HepG2 (cell line): Measurements from ENCODE around the gene MRPL34. TPM values are rescaled to one million over a fixed set of nuclear protein-coding genes. Genes with fewer than 3 reads are reported as not detected.
A peak's percentile ranks its signal among the peaks of the same experiment; 100 is the strongest.

Experiments used
- ATAC-seq: fragments of 200-7000 bp; cut with Tn5 transposase; 3 replicates; pipeline ENCODE4 v1.9.1; 2020; ENCODE audit warnings: mild to moderate bottlenecking, moderate library complexity
- BruUV-seq: library from RNA; stranded (reverse); fragments of 400-500 nt; replicated peaks from 2 replicates; lab custom pipeline; 2021; lab: Mats Ljungman, UMichigan
- CTCF ChIA-PET: fragments of 300-600 bp; formaldehyde crosslinking; extraction: SDS; loops from one replicate; lab custom pipeline; 2021; ENCODE audit warnings: low total read pairs, inconsistent platforms, low intra/inter-chr PET ratio; lab: Yijun Ruan, JAX
- POLR2A ChIA-PET: fragments of 350-600 bp; sonication (Branson Sonifier 250); formaldehyde crosslinking; loops from one replicate; lab custom pipeline; 2020; ENCODE audit warnings: antibody characterized with exemption, inconsistent platforms; lab: Yijun Ruan, JAX
- DNase-seq: peaks from one replicate; pipeline ENCODE4 v3.0.0-alpha.2; 2015; ENCODE audit warnings: low spot score
- FAIRE-seq: peaks from 3 replicates; lab custom pipeline; 2011; peaks lifted over from hg19 to GRCh38; lab: Jason Lieb, UNC
- H2AFZ ChIP-seq: one replicate; pipeline ENCODE4 v1.6.1; 2011; ENCODE audit warnings: low read length, inconsistent platforms
- H3K27ac ChIP-seq: fragments of 300-600 bp; 3 replicates; pipeline ENCODE4 v1.8.0; 2011; ENCODE audit warnings: mixed run types, mild to moderate bottlenecking, mixed read lengths, low read length, inconsistent platforms; ENCODE audit not compliant: insufficient read depth; ENCODE audit errors: extremely low read length
- H3K27me3 ChIP-seq, 2 experiments: fragments of 200-600 bp in 1 of 2; 2 replicates in 1 of 2; 3 replicates in 1 of 2; pipeline versions ENCODE4 v1.6.0 to v1.8.0; 2011; ENCODE audit warnings: low read length in 2 of 2, mild to moderate bottlenecking in 2 of 2, moderate library complexity in 2 of 2, inconsistent platforms in 1 of 2; ENCODE audit not compliant: insufficient read depth in 2 of 2, control insufficient read depth in 1 of 2
- H3K36me3 ChIP-seq, 2 experiments: fragments of 200-600 bp in 1 of 2; replicated peaks in 1 of 2; 2 replicates in 1 of 2; 3 replicates in 1 of 2; pipeline versions ENCODE4 v1.5.1 to v1.8.0; 2011; ENCODE audit warnings: low read length in 2 of 2, inconsistent platforms in 1 of 2; ENCODE audit not compliant: insufficient read depth in 2 of 2, control insufficient read depth in 1 of 2
- H3K4me1 ChIP-seq: 2 replicates; pipeline ENCODE4 v1.5.1; 2012; ENCODE audit warnings: low read length, inconsistent platforms; ENCODE audit not compliant: insufficient read depth
- H3K4me2 ChIP-seq: 2 replicates; pipeline ENCODE4 v1.6.0; 2011; ENCODE audit warnings: low read depth, low read length, inconsistent platforms
- H3K4me3 ChIP-seq, 3 experiments: fragments of 200-600 bp in 1 of 3; sonication (generic), shearing (Covaris generic) in 1 of 3; replicated peaks in 1 of 3; 2 replicates each; pipeline ENCODE4 v1.5.1; 2011 to 2016; ENCODE audit warnings: low read length in 3 of 3, inconsistent platforms in 2 of 3, low read depth in 2 of 3, mild to moderate bottlenecking in 2 of 3, control low read depth in 1 of 3, mixed read lengths in 1 of 3; ENCODE audit not compliant: insufficient read depth in 1 of 3
- H3K79me2 ChIP-seq: one replicate; pipeline ENCODE4 v1.6.1; 2011; ENCODE audit warnings: low read length, inconsistent platforms; ENCODE audit not compliant: insufficient read depth
- H3K9ac ChIP-seq: 2 replicates; pipeline ENCODE4 v1.6.0; 2011; ENCODE audit warnings: mild to moderate bottlenecking, low read depth, low read length, inconsistent platforms; ENCODE audit not compliant: insufficient read depth
- H3K9me3 ChIP-seq: 2 replicates; pipeline ENCODE4 v1.5.1; 2012; ENCODE audit warnings: mild to moderate bottlenecking, low read length
- H4K20me1 ChIP-seq: 2 replicates; pipeline ENCODE4 v1.6.0; 2011; ENCODE audit warnings: inconsistent platforms, mild to moderate bottlenecking, low read length, moderate library complexity; ENCODE audit not compliant: insufficient read depth
- ARHGAP35 ChIP-seq: sonication (generic); formaldehyde crosslinking; IDR thresholded peaks from 2 replicates; pipeline ENCODE4 v1.9.0; 2022; ENCODE audit warnings: mild to moderate bottlenecking, inconsistent platforms, moderate library complexity, missing genetic modification reagents, borderline replicate concordance
- ATAD3A ChIP-seq: sonication (generic); formaldehyde crosslinking; IDR thresholded peaks from 2 replicates; pipeline ENCODE4 v1.4.0; 2020; ENCODE audit warnings: missing genetic modification reagents
- ATF3 ChIP-seq: sonication (generic); formaldehyde crosslinking; IDR thresholded peaks from 2 replicates; pipeline ENCODE4 v1.4.0; 2020; ENCODE audit warnings: missing genetic modification reagents
- FOSL2 ChIP-seq: sonication (generic); formaldehyde crosslinking; IDR thresholded peaks from 2 replicates; pipeline ENCODE4 v1.4.0; 2020; ENCODE audit warnings: missing genetic modification reagents
- HIVEP1 ChIP-seq: sonication (generic); formaldehyde crosslinking; IDR thresholded peaks from 2 replicates; pipeline ENCODE4 v1.4.0; 2020; ENCODE audit warnings: mild to moderate bottlenecking, missing genetic modification reagents
- LCORL ChIP-seq, 2 experiments: fragments of 450-650 bp in 1 of 2; sonication (generic) in 1 of 2; formaldehyde crosslinking in 1 of 2; IDR thresholded peaks; 2 replicates each; pipeline versions ENCODE4 v1.5.0 to v1.6.1; 2017 to 2020; ENCODE audit warnings: antibody characterized with exemption in 1 of 2, missing genetic modification reagents in 1 of 2
- MXI1 ChIP-seq: IDR thresholded peaks from 3 replicates; pipeline ENCODE4 v1.6.1; 2012; ENCODE audit warnings: low read depth, low read length, inconsistent platforms, borderline replicate concordance
- PAWR ChIP-seq: sonication (generic); formaldehyde crosslinking; IDR thresholded peaks from 2 replicates; pipeline ENCODE4 v1.4.0; 2020; ENCODE audit warnings: missing genetic modification reagents, mild to moderate bottlenecking, borderline replicate concordance
- RBFOX2 ChIP-seq: fragments of 200-400 bp; formaldehyde crosslinking; IDR thresholded peaks from 2 replicates; pipeline ENCODE4 v1.6.1; 2017; ENCODE audit warnings: low read depth, mild to moderate bottlenecking, low read length
- RXRB ChIP-seq: IDR thresholded peaks from 2 replicates; pipeline ENCODE4 v1.6.1; 2016; ENCODE audit warnings: borderline replicate concordance, missing genetic modification reagents, missing compliant biosample characterization
- TBX3 ChIP-seq: fragments of 450-650 bp; IDR thresholded peaks from 2 replicates; pipeline ENCODE4 v1.6.1; 2017; ENCODE audit warnings: antibody characterized with exemption, mild to moderate bottlenecking, inconsistent platforms, borderline replicate concordance
- ZNF660 ChIP-seq: sonication (generic); formaldehyde crosslinking; IDR thresholded peaks from 2 replicates; pipeline ENCODE4 v1.5.1; 2020; ENCODE audit warnings: mild to moderate bottlenecking, low read depth, missing genetic modification reagents, borderline replicate concordance
- ZNF768 ChIP-seq: sonication (generic); formaldehyde crosslinking; IDR thresholded peaks from 2 replicates; pipeline ENCODE4 v1.4.0; 2020; ENCODE audit warnings: missing genetic modification reagents
- WGBS: methylation state at CpG from one replicate; pipeline ENCODE4 v1.1.6; 2017; ENCODE audit warnings: low lambda C conversion rate; 5-methylcytosine and 5-hydroxymethylcytosine counted together
- in situ Hi-C: cut with HindIII; loops from 2 replicates; pipeline ENCODE4 v1.10.0; 2017; ENCODE audit warnings: low pct_unique_long_range_greater_than_20kb; ENCODE audit not compliant: extremely low pct_ligation_motif_present
- intact Hi-C: fragments of 100-400 bp; cut with micrococcal nuclease; formaldehyde crosslinking; loops from one replicate; pipeline ENCODE4 v1.10.0; 2022; ENCODE audit not compliant: unreplicated experiment
- polyA plus RNA-seq, 8 experiments: library from polyadenylated mRNA; depleted of rRNA in 3 of 8; stranded (reverse) in 7 of 8; unstranded in 1 of 8; fragments of >200 nt; fragmentation: Illumina TruSeq in 4 of 8; extraction: Trizol in 4 of 8; gene quantifications; 2 replicates each; pipeline versions ENCODE4 v1.2.1 to v1.2.3, GENCODE V29; 2011 to 2016; ENCODE audit warnings: low read depth in 4 of 8, missing spikeins in 1 of 8, mixed read lengths in 1 of 8; ENCODE audit not compliant: insufficient read depth in 1 of 8
- total RNA-seq, 5 experiments: library from RNA; depleted of rRNA; stranded (reverse); fragments of >200 nt; fragmentation: Illumina TruSeq; extraction: Trizol; gene quantifications; 2 replicates each; pipeline ENCODE4 v1.2.3, GENCODE V29; 2016; ENCODE audit warnings: low read depth in 1 of 5
- TF ChIP-seq, protein P1 (sequence below): sonication (generic); formaldehyde crosslinking; IDR thresholded peaks from 2 replicates; pipeline ENCODE4 v1.4.0; 2020; ENCODE audit warnings: mild to moderate bottlenecking, missing genetic modification reagents
- TF ChIP-seq, protein P2 (sequence below): sonication (generic); formaldehyde crosslinking; IDR thresholded peaks from 2 replicates; pipeline ENCODE4 v1.4.0; 2020; ENCODE audit warnings: missing genetic modification reagents

Gene MRPL34
- total and polyA plus RNA-seq, 2 of the 13 experiments (the other 11 are each of a cell fraction or from before 2014, with no cell fraction given), result 74.0 to 77.3 TPM

DNA sequence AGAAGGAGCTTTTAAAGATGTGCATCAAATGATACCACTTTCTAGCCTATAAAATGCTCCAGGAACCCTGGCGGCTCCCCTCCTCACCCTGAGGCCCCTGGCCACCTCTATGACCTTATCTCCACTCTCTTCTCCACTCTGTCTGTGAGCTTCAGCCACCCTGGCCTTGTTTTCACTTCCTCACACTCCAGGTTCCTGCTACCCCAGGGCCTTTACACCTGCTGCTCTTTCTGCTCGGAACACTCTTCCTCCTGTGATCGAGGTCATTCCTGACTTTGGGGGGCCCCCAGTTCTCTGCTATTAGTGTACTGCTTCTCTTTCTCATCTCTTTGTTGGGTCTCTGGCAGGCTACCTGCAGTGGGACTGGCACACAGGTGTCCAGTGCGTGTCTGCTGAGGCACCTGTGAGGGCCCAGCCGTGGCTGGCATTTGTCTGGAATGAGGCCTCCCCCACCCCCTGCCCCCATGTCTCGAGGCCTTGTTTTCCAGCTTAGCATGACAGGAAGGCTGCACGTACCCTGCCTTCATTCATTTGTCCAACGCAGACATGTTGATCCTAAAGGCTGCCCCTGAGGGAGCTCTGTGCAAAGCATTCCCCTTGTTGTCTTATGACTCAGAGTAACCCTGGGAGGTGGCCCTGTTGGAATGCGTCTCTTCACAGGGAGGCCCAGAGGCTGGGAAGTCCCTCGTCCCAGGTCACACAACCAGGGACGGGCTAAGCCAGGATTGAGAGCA is 6.0 kb downstream of the MRPL34 start (continued):
- TF ChIP-seq FOSL2 (peak; percentile 74), HIVEP1 (peak; percentile 53; the same call in 1 of the 2 replicates), RXRB (CRISPR knock-in tag) (0 out of 2 replicates have a peak, but pooled peaks have one; percentile 15), ATAD3A (no peak)

DNA sequence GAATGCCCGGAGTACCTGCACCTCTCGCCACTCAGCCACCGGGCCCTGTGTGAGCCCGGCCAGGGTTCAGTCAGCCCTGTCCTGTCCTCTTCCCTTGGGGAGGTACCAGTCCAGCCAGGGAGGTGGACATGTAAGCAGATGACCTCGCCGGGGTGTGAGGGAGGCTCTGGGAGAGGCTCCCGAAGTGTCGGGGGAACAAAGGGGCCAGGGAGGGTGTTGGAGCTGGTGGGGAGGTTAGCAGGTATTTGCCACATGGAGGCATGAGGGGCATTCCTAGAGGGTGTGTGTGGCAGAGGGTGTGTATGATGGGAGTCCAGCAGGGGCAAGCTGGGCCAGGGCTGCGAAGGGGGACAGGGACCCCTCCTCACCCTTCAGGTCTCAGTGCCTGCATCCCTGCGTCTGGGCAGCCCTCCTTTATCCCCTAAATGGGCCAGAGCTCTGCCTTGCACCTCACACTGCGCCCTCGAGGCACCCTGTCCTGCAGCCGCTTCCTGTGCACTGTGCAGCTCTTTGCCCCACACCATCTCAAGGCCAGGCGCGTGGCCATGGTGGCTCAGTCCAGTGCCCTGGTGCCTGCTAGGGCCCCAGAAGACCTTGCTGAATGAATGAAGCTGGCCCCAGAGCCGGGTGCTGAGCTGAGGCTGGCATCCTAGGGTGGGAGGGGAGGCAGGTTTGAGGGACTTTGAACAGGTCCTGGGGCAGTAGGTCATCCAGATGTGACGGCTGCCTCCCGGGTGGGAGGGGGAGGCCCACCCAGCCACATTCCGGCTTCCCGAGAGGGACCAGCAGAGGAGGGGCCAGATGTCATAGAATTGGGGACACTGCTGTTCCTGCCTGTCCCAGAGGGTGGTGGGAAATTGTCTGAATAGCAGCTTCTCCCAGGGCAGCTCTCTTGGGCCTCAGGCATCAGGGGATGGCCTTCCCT is 6.8 kb downstream of the MRPL34 start:
- peaks cover 32% of the 10 kb centered on the region for H3K4me1 ChIP-seq
- no peak for FAIRE-seq
- TF ChIP-seq, protein P1, sequence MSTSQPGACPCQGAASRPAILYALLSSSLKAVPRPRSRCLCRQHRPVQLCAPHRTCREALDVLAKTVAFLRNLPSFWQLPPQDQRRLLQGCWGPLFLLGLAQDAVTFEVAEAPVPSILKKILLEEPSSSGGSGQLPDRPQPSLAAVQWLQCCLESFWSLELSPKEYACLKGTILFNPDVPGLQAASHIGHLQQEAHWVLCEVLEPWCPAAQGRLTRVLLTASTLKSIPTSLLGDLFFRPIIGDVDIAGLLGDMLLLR (CRISPR knock-in tag), result peak; percentile 3; the same call in 1 of the 2 replicates
- TF ChIP-seq MXI1, result no peak
- no peak for TF ChIP-seq ARHGAP35 (CRISPR knock-in tag)
- no peak for TF ChIP-seq ZNF660
- TF ChIP-seq TBX3, result no peak
- no peak for TF ChIP-seq LCORL (IDR thresholded peaks at IDR 0.05)
- TF ChIP-seq LCORL (CRISPR knock-in tag; IDR thresholded peaks at IDR 0.05), result peak; percentile 57
- TF ChIP-seq, protein P2, sequence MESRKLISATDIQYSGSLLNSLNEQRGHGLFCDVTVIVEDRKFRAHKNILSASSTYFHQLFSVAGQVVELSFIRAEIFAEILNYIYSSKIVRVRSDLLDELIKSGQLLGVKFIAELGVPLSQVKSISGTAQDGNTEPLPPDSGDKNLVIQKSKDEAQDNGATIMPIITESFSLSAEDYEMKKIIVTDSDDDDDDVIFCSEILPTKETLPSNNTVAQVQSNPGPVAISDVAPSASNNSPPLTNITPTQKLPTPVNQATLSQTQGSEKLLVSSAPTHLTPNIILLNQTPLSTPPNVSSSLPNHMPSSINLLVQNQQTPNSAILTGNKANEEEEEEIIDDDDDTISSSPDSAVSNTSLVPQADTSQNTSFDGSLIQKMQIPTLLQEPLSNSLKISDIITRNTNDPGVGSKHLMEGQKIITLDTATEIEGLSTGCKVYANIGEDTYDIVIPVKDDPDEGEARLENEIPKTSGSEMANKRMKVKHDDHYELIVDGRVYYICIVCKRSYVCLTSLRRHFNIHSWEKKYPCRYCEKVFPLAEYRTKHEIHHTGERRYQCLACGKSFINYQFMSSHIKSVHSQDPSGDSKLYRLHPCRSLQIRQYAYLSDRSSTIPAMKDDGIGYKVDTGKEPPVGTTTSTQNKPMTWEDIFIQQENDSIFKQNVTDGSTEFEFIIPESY, result peak; percentile 73
- no peak for TF ChIP-seq PAWR
- no peak for TF ChIP-seq ATF3 (CRISPR knock-in tag)
- TF ChIP-seq ZNF768 (CRISPR knock-in tag), result 0 out of 2 replicates have a peak, but pooled peaks have one; percentile 32
- peak; percentile 37; the same call in 1 of the 2 replicates for TF ChIP-seq RBFOX2

More for the DNA sequence above, 6.8 kb downstream of the MRPL34 start:
- ChIA-PET CTCF (no interaction called here), POLR2A (interaction anchor here (1.0 to 1.6 kb wide), 5 partner anchors 10 to 107 kb away, joined by 3 to 4 read pairs (median 4); partner anchors contain the start of gene USE1)
- ATAC-seq (peak; percentile 10), DNase-seq (no peak)
- peaks cover 7% of the 10 kb centered on the region for H4K20me1 ChIP-seq
- H3K4me3 ChIP-seq, result peak overlapping the region in 1 of 3 experiments; percentile 49; a peak in 3 of 6 replicates
- peaks cover 12 to 20% of the 10 kb centered on the region in 2 experiments; a peak in 4 of 5 replicates for H3K36me3 ChIP-seq
- in situ Hi-C loops (no loop called here), intact Hi-C loops (no loop called here)
- H3K4me2 ChIP-seq, result peak overlapping the region; percentile 65
- no TSS peak for BruUV-seq
- H3K9me3 ChIP-seq, result no peaks in the 10 kb centered on the region
- H3K27me3 ChIP-seq, result no peaks in the 10 kb centered on the region; a peak in 1 of 5 replicates
- H3K9ac ChIP-seq, result peak overlapping the region; percentile 46; the same call in 1 of the 2 replicates
- H3K79me2 ChIP-seq, result peaks cover 27% of the 10 kb centered on the region
- 43% methylated on average over 13 of the region's 20 CpGs for WGBS
- H2AFZ ChIP-seq, result no peak overlapping the region
- peak overlapping the region; percentile 55 for H3K27ac ChIP-seq
